Right forelimb (tissue), 1 donor: Measurements from ENCODE around the gene PDE1A.

Experiments used
- DNase-seq: peaks from one replicate; pipeline ENCODE4 v3.0.0-alpha.2; 2018

The PDE1A gene

DNA sequence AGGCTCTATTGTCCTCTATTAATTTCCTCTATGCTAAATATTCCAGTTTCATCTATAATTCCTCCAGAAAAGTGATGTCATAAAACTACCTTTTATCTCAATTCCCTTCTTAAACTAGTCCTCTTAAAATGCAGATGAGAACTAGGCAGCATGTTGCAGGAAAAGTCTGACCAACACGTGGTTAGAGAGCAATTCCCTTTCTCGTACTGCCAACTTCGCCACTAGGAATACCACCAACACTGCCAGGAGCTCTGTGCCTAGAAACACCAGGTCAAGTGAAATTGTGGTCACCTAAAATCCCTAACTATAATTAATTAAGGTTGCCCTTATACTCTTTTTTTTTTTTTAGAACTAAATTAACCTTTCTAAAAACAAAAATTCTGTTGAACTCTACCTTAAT, 313.5 kb downstream of the PDE1A start:
- no peak for DNase-seq

DNA sequence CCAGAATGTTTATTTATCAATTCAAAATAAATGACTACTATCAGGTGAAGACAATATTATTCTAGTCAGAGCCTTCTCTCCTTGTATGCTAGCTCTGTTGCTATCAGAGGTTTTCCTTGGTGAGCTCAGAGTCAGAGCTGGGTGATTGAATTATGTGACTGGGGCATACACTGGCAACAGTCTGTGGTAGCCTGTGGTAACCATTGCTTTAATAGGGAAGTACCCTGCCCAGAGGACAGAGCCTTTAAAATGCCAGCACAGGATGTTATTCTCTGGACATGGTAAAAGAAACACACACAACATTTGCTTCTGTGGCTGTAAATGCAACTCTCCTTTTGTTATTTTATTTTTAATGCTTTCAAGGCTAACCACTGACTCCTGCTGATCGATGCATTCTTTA, 316.5 kb downstream of the PDE1A start:
- no peak for DNase-seq

DNA sequence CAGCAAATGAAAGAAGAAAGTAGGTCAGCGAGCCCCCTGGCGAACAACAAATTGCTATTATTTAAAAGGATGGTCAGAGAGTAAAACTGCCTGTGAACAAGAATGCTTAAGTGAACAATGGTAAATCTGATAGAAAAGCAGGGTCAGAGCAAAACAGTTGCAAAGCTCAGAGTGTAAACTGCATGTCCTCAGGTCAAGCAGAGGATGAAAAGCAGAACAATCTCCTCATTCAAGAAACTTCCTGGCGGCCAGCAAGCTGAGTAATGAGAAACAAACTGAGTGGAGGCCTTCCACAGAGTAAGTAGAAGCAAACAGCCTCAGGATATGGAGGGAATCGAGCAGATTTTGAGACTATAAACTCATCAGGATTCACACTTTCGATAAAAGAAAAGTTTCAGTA, 323.3 kb downstream of the PDE1A start:
- DNase-seq, result no peak

DNA sequence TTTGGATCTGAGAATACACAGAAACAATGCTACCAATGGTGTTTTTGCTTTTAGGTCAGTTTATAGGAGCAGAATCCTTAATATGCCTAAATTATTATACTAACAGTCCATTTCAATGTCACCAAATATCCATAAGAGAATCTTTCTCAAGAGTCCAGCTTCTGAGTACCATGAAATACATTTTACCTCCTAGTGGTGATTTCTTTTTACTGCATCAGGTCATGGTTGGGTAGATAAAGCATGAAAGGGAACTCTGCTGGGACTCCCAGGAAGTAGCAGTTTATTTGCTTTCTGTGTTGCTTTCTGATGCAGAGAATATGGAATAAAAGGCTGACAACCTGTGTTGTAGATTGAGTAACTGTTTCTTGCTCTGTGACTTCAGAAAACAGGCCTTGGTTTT, 325.6 kb downstream of the PDE1A start:
- DNase-seq, result no peak

DNA sequence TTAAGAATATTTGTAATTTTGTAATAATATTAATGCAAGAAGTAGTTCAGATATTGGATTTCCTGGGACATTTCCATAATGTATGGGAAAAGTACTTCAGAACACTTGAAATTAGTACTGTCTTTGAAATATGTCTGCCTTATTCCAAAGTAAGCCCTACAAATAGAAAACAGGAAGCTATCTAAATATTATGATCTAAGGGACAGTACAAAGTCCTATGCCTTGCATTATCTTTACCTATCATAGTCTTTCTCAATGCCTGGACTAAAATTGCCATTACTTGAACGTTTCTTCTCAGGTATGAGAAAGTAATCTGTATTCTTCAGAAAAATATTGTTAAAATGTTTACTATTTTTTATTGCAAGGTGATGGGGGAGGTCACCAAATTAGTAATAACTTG, 328.2 kb downstream of the PDE1A start:
- DNase-seq, result no peak

DNA sequence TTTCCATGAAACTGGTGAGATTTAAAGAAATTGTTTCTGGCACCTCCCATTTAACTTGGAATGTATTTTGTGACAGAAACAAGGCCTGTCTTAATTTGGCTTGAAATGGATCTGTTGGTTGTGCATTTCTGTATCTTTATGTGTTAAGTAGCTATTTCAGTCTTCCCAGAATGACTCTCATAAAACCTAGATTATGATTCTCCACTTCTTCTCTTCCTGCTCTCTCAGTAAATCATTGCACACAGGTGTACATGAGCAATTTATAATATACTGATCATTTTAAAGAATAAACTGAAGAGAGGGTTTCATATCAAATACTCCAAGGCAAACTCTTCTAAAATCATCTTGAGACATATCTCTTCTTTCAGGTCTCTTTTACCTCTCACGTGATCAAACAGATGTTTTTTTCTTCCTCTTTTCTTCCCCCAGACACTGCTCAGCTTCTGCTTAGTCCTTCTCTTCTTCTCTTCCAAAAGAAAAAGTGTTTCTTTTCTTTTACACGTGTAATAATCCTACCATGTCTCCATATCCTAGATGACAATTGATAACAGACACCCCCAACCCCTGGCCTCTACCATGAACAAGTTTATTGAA, 329.2 kb downstream of the PDE1A start:
- no peak for DNase-seq

DNA sequence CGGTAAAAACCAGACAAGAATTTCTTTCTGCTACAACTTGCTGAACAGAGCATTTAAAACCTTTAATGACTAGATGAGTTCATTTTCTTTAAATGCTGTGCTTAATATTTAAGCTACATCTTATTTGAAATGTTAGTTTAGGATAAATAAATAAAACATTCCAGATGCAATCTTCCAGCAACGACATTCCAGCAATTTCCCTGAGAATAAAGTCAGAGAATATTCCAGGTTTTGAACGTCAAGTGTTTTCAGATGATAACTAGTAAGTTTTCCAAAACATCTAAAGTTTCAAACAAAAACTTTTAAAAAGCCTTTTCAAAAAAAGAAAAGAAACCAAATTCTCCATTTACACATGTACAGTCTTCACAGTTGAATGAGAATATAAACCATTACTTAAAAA, 336.4 kb downstream of the PDE1A start:
- no peak for DNase-seq
